ENCODE data around the gene TAB2. TPM values are rescaled to one million over a fixed set of nuclear protein-coding genes. Genes with fewer than 3 reads are reported as not detected.

Gene TAB2
- total RNA-seq, 1 donor from 2014 or later, result 71.3 TPM

GRCh38 chr6:149330133-149330532 lies 12.6 kb downstream of the TAB2 start:
- Mint-ChIP-seq H3K27ac (no peak overlapping the region), H3K4me3 (no peak overlapping the region), H3K36me3 (peaks cover 11% of the 10 kb centered on the region), H3K27me3 (ENCODE audit: low read depth) (no peaks in the 10 kb centered on the region), H3K4me1 (peaks cover 44% of the 10 kb centered on the region), H3K9me3 (peaks cover 12% of the 10 kb centered on the region)
- no peak for DNase-seq (ENCODE audit: low spot score in 2 of 2, unreplicated experiment in 2 of 2)
- no peak for TF ChIP-seq CTCF (IDR thresholded peaks at IDR 0.05; ENCODE audit: unreplicated experiment)

GRCh38 chr6:149331043-149331807 lies 13.7 kb downstream of the TAB2 start:
- Mint-ChIP-seq H3K27ac (no peak overlapping the region), H3K27me3 (ENCODE audit: low read depth) (no peaks in the 10 kb centered on the region), H3K9me3 (peaks cover 12% of the 10 kb centered on the region), H3K4me1 (peaks cover 46% of the 10 kb centered on the region), H3K36me3 (peaks cover 11% of the 10 kb centered on the region), H3K4me3 (no peak overlapping the region)
- DNase-seq (ENCODE audit: low spot score in 2 of 2, unreplicated experiment in 2 of 2), result no peak
- TF ChIP-seq CTCF (IDR thresholded peaks at IDR 0.05; ENCODE audit: unreplicated experiment), result no peak

GRCh38 chr6:149331871-149332270 lies 14.4 kb downstream of the TAB2 start:
- TF ChIP-seq CTCF (IDR thresholded peaks at IDR 0.05; ENCODE audit: unreplicated experiment), result no peak
- H3K27me3 Mint-ChIP-seq (ENCODE audit: low read depth), result no peaks in the 10 kb centered on the region
- H3K27ac Mint-ChIP-seq, result peak overlapping the region; percentile 64
- H3K4me3 Mint-ChIP-seq, result no peak overlapping the region
- H3K9me3 Mint-ChIP-seq, result peaks cover 12% of the 10 kb centered on the region
- peaks cover 11% of the 10 kb centered on the region for H3K36me3 Mint-ChIP-seq
- no peak for DNase-seq (ENCODE audit: low spot score in 2 of 2, unreplicated experiment in 2 of 2)
- H3K4me1 Mint-ChIP-seq, result peaks cover 52% of the 10 kb centered on the region

- DNase-seq (ENCODE audit: low spot score in 2 of 2, unreplicated experiment in 2 of 2), result no peak
- Mint-ChIP-seq H3K9me3 (peaks cover 12% of the 10 kb centered on the region), H3K4me3 (no peak overlapping the region)
Measured at GRCh38 chr6:149332602-149333265, 15.2 kb downstream of the TAB2 start.

GRCh38 chr6:149333266-149333620 lies 15.7 kb downstream of the TAB2 start:
- TF ChIP-seq CTCF (IDR thresholded peaks at IDR 0.05; ENCODE audit: unreplicated experiment), result no peak
- peak overlapping the region; percentile 25 for H3K27ac Mint-ChIP-seq
- peaks cover 11% of the 10 kb centered on the region for H3K36me3 Mint-ChIP-seq

More at GRCh38 chr6:149332602-149333265, 15.2 kb downstream of the TAB2 start:
- peak overlapping the region; percentile 64 for H3K27ac Mint-ChIP-seq
- H3K36me3 Mint-ChIP-seq, result peaks cover 11% of the 10 kb centered on the region
- H3K27me3 Mint-ChIP-seq (ENCODE audit: low read depth), result no peaks in the 10 kb centered on the region
- TF ChIP-seq CTCF (IDR thresholded peaks at IDR 0.05; ENCODE audit: unreplicated experiment), result no peak
- H3K4me1 Mint-ChIP-seq, result peaks cover 58% of the 10 kb centered on the region

More at GRCh38 chr6:149333266-149333620, 15.7 kb downstream of the TAB2 start:
- peaks cover 12% of the 10 kb centered on the region for H3K9me3 Mint-ChIP-seq
- H3K4me1 Mint-ChIP-seq, result peaks cover 63% of the 10 kb centered on the region
- DNase-seq (ENCODE audit: low spot score in 2 of 2, unreplicated experiment in 2 of 2), result no peak
- H3K4me3 Mint-ChIP-seq, result no peak overlapping the region
- no peaks in the 10 kb centered on the region for H3K27me3 Mint-ChIP-seq (ENCODE audit: low read depth)

Data from mesothelial cell of epicardium (in vitro differentiated cells).